CD1c-positive myeloid dendritic cell (primary cell): ENCODE data around the gene ARGLU1.
A peak's percentile ranks its signal among the peaks of the same experiment; 100 is the strongest.

Experiments
- DNase-seq: peaks from one replicate; pipeline ENCODE4 v3.0.0-alpha.2; 2016; ENCODE audit errors: extremely low spot score

The ARGLU1 gene

DNA sequence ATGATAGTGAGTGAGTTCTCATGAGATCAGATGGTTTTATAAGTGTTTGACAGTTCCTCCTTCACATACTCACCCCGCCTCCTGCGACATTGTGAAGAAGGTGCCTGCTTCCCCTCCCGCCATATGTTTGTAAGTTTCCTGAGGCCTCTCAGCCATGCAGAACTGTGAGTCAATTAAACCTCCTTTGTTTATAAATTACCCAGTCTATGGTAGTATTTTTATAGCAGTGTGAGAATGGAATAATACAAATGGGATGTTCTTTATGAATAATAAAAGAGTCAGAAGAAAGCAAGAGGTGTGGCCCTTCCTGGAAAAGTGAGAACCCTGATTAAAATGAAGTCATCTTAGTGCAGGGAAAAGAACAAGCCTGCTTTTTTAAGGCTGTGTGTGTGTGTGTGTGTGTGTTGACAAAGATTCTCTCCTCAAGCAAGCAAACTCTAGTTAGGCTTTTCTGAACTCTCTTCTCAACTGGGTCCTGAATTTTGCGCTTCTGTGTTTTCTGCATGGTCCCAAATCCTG is 18.8 kb upstream of the ARGLU1 start:
- no peak for DNase-seq

DNA sequence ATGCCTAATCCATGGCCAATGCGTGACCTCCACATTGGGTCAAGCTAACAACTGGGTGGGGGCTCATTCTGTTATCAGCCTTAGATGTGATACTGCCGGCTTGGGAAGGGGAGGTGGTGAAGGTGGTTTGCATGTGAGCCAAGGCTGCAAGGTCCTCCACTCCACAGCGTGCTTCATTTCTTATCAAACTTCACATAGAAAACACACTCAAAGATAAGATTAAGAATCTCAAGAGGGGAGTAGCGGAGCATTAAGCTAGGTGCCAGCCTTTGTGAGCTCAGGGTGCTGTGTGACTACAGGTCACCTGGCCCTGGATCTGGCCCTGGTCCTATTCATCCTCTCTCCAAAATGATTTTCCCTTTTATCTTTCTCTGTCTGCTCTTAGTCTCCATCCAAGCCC is 13.3 kb upstream of the ARGLU1 start:
- no peak for DNase-seq

GRCh38 chr13:106575896-106576295 is 8.0 kb upstream of the ARGLU1 start:
- DNase-seq: no peak

GRCh38 chr13:106573868-106574267 is 5.9 kb upstream of the ARGLU1 start:
- DNase-seq: no peak

GRCh38 chr13:106573284-106573846 is 5.4 kb upstream of the ARGLU1 start:
- DNase-seq: no peak

DNA sequence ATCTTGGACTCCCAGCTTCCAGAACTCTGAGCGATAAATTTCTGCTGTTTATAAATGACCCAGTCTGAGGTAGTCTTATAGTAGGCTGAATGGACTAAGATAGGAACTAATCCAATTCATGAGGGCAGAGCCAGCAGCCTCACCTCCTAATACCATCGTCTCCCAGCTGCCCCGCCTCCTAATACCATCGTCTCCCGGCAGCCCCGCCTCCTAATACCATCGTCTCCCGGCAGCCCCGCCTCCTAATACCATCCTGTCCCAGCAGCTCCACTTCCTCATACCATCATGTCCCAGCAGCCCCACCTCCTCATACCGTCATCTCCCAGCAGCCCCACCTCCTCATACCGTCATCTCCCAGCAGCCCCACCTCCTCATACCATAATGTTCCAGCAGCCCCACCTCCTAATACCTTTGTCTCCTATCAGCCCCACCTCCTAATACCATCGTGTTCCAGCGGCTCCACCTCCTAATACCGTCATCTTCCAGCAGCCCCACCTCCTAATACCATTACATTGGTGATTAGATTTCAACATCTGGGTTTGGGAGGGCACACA is 2.4 kb upstream of the ARGLU1 start:
- DNase-seq: peak; percentile 61

DNA sequence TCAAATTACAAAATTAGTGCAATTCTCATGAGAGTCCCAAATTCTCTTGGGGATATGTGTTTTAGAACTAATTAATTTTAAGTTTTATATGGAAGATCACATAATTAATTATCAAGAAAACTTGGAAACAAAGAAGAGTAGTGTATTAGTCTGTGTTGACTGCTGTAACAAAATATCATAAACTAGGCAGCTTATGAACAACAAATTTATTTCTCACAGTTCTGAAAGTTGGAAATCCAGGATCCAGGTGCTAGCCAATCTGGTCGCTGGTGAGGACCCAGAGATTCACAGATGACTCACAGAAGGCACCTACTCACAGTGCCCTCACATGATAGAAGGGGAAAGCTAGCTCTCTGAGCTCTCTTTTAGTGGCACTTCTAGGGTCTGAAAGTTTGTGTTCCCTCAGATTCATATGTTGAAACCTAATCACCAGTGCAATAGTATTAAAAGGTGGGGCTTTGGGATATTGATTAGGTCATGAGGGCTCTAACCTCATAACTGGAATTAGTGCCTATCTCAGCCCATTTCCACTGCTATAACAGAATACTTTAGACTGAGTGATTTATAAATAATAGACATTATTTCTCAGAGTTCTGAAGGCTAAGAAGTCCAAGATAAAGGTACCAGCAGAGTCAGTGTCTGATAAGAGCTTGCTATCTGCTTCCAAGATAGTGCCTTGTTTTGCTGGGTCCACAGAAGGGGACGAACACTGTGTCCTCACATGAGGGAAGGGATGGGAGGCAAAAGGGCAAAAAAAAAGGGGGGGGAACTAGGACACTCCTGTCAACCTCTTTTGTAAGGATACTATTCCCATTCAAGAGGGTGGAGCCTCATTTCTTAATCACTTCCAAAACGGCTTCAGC is 1.5 kb upstream of the ARGLU1 start:
- DNase-seq: no peak

DNA sequence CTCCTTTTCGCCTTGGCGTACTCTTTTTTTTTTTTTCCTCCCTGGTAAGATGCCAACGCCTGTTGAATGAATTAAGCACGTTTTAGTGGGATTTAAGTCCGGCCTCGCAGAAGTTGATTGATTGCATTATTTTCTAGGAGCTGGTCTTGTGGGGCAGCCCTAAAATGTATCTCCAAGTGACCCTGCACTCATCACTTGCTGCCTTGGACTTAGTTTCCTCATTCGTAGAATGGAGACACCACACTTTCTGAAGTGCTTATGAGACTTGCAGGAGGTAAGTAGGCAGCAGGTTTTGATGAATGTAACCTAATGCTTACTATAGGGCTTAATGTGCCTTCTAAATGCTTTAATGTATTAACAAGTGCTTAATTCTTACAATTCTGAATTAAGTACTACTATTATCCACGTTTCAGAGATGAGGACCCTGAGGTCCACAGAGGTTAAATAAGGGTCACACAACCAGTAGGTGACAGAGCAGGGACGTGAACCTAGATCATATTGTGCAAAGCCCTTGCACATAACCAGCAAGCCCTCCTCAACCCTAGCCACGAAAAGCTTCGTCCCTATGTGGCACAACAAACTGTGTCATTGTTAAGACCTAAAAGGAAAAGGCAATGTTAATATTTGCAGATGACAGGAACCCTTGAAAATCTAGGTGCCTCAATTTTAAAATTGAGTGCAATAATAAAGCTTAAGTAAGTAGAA is 514 bp upstream of the ARGLU1 start:
- no peak for DNase-seq

DNA sequence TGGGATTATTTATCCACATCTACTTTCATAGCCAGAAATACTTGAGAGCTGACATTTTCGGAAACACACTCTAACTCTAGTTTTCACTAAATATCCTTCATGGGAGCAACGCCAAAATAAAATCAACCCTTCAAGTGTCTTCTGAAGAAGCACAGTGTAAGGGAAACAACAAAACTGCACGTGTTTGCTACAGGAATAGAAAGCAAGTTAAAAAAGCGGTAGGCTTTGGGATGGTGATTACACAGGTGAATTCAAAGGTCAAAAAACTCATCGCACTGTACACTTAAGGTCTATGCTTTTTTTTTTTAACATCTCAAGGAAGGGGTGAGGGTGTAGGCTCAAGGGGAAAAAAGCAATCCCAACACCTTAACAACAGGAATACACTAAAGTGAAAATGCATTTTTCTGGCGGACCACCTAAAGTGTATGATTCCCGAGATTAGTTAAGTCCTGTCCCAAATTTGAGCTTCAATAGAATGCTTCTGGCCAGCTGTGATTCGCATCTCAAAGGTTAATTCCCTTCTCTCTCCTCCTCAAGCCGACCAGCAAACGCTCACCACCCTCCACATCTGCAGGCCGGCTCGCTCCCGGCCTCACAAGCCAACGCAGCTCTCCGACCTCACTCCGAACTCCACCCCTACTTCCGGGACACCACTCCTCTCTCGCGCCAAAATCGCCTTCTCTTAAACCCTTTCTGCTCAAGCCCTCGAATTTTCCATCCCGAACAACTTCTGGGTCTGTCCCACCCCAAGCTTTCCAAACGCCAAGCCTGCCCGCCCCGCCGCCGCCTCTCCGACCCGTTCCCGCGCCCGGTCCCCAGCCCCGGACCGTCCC is 1.1 kb downstream of the ARGLU1 start:
- DNase-seq: peak; percentile 49

- DNase-seq: peak; percentile 66
Observed at GRCh38 chr13:106565127-106565775, 2.7 kb downstream of the ARGLU1 start.

DNA sequence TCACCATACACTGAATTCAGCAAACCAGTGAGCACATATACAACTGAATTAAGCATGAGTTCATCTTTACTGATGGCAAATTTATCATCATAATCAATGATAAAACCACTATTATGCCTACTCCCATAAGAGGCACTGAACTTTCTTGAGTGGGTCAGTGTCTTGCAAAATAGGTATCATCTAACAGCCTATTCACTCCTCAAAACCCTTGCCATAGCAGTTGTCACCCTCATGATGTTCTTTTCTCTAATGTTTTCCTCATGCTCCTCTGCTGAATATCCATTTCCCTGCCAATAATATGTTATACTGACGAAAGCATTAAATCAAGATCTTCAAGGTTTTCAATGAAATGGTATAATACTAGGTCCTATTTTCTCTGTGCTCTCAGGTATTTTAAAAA is 5.6 kb downstream of the ARGLU1 start:
- no peak for DNase-seq

DNA sequence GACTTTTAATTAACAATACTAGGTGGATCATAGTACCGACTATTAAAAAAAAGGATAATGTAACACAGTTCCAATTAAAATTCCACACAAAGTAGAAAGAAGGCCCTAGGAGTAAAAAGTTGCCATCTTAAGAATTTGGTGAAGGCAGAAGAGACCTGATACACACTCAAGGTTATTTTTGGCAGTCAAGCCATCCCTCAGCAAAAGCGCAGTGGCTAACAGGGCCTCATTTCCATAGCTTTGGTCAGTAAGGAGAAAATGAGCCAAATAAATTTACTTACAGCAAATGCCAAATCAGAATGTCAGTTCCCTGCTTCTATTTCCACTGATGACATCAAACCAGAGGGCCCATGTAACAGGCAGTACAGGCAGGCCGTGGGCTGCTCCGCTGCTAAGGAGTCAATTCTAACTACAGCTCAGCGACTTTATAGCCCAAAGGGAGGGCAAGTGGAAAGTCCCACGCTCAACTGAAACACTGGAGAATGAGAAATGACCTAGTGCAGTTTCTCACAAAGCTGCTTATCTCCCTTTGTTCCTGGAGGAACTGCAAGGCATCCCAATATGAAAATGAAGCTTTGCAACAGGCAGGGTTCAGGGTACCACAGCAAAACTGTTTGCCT is 6.3 kb downstream of the ARGLU1 start:
- DNase-seq: peak; percentile 25

DNA sequence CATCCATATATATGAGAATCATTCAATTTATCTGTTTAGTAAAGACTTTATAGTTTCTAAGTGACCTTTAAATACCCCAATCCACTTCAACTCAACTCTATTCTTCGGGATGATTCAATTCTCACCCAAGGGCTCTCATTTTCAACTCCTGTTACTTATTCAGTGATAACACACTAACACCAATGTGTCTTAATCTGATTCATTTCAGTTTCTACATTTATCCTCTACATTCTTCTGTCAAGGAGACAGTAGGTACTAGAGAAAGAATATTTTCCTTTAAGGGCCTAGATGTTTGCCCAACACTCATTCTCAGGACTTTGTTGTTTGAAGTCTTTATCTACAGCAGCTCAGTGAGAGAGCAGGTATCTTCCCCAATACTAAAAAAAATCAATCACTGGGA is 7.1 kb downstream of the ARGLU1 start:
- DNase-seq: no peak

DNA sequence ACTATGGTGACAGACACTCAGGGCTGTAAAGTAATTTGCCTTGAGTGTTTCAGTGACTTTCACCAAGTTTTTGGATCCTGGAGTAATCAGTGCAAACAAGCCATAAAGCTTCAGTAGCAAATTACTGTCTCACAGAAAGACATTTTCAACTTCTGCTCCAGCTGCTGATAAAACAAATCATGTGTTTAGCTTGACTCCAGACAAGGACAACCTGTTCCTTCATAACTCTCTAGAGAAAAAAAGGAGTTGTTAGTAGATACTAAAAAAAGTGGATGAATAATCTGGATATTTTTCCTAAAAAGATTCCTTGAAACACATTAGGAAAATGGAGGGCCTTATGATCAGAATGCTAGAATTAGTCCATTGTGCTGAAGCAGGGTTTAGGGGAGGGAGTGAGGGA is 9.4 kb downstream of the ARGLU1 start:
- no peak for DNase-seq

DNA sequence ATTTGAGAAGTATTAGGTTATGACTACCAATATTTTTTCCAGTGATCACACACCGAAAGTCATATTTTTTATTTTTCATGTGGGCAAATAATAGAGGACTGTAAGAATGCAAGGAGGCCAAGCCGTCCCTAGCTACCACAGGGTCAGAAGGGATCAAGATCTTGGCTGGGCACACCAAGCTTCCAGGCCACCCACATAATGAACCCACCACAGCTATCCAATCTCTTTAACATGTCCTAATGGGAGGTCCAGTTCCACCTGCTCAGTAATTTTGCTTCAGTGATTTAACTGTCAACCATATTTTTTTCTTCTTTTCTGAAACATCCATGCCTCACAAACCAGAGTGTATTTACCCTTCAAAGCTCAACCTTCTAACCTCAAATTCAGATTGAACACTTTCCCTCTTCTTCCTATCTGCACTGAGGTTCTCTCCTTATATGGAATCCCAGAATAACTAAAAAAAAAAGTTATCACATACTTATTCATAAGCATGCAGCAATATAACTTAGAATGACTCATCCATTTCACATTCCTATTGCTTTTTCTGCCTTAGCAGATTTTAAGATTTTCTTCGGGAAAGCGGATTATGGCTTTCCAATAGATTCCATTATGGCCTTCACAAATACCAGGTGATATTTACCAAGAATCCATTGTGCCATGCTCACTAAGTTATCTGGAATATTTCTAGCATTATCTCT is 12.2 kb downstream of the ARGLU1 start:
- no peak for DNase-seq

DNA sequence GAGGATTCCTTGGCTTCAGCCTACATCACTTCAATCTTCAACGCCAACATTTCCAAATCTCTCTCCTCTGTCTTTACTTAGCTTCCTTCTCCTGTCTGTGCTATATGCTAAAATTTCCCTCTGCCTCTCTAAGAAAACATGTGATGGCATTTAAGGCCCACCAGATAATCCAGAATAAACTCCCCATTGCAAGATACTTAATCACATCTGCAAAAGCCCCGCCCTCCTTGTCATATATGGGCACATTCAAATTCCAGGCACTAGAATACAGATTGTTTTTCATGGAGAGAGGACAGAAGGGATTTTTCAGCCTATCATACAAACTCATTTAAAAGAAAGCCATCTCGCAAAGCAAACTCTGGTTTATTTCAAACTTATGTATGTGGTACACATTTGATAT is 16.2 kb downstream of the ARGLU1 start:
- DNase-seq: no peak

- DNase-seq: peak; percentile 50
Observed at GRCh38 chr13:106551350-106551749, 16.6 kb downstream of the ARGLU1 start.

DNA sequence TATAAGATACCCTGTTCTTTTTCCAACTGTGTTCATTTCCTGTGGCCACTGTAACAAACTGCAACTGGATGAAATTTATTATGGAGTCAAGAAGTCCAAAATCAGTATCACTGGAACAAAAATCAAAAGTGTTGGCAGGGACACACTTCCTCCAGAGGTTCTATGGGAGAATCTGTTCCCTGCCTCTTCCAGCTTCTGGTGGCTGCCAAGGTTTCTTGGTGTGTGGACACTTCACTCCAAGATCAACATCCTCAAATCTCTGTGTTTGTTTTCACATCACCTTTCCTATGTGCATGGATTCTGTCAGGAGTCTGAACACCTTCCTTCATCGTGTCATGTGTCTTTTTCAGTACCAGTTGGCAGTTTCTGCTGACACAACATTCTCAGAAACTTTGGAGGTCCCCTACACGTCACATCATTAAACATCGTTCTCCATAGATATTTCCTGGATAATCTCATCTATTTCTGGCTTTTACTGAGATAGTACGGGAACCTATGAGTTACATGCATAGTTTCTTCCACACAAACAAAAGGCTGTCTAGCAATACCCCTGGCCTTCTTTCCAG is 17.3 kb downstream of the ARGLU1 start:
- DNase-seq: no peak

GRCh38 chr13:106548064-106548696 is 19.8 kb downstream of the ARGLU1 start:
- no peak for DNase-seq
